ENCODE results near the gene FRMD5. TPM values are rescaled to one million over a fixed set of nuclear protein-coding genes. Genes with fewer than 3 reads are reported as not detected.

The FRMD5 gene
- total RNA-seq, 4 donors from 2014 or later: 0.24 to 0.94 (median 0.67) TPM; not detected in 1

DNA sequence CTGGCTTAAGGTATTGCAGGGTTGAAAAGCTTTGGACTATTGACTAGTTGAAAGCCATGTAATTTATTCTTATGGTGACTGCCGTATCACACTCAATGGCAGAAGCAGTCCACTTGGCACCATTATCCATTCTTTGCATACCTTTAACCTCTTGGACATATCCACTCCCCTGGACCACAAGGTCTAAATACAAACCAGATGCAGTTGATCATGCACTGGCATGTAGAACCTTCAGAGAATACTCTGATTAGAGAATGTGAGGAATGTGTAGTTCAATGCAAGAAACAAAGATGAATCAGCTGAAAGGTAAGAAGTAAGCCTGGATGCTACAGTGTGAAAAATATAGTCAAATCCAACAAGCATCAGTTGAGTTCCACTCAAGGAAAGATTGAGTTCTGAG is 93.1 kb downstream of the FRMD5 start:
- intact Hi-C loops (cut with DNase I): no loop called here

GRCh38 chr15:44101286-44101685 is 93.8 kb downstream of the FRMD5 start:
- no peaks in the 10 kb centered on the region for H3K36me3 ChIP-seq
- no peaks in the 10 kb centered on the region for H3K9me3 ChIP-seq
- peaks cover 6 to 16% of the 10 kb centered on the region in 2 donors for H3K4me1 ChIP-seq
- DNase-seq: no peak
- no peak overlapping the region for H3K4me3 ChIP-seq (replicated peaks in 1 of 3)
- no peak for TF ChIP-seq POLR2A (IDR thresholded peaks at IDR 0.05)
- TF ChIP-seq, protein P1, sequence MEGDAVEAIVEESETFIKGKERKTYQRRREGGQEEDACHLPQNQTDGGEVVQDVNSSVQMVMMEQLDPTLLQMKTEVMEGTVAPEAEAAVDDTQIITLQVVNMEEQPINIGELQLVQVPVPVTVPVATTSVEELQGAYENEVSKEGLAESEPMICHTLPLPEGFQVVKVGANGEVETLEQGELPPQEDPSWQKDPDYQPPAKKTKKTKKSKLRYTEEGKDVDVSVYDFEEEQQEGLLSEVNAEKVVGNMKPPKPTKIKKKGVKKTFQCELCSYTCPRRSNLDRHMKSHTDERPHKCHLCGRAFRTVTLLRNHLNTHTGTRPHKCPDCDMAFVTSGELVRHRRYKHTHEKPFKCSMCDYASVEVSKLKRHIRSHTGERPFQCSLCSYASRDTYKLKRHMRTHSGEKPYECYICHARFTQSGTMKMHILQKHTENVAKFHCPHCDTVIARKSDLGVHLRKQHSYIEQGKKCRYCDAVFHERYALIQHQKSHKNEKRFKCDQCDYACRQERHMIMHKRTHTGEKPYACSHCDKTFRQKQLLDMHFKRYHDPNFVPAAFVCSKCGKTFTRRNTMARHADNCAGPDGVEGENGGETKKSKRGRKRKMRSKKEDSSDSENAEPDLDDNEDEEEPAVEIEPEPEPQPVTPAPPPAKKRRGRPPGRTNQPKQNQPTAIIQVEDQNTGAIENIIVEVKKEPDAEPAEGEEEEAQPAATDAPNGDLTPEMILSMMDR (IDR thresholded peaks at IDR 0.05): no peak
- no peak overlapping the region for H3K27ac ChIP-seq
- intact Hi-C loops (cut with DNase I): no loop called here
- H3K27me3 ChIP-seq: no peaks in the 10 kb centered on the region

More for the DNA sequence above, 93.1 kb downstream of the FRMD5 start:
- Histone ChIP-seq H3K4me3 (replicated peaks in 1 of 3) (no peak overlapping the region), H3K27ac (no peak overlapping the region), H3K4me1 (peaks cover 6 to 16% of the 10 kb centered on the region in 2 donors), H3K36me3 (no peaks in the 10 kb centered on the region), H3K9me3 (no peaks in the 10 kb centered on the region), H3K27me3 (no peaks in the 10 kb centered on the region)
- DNase-seq: no peak
- TF ChIP-seq, protein P1 (IDR thresholded peaks at IDR 0.05): no peak
- TF ChIP-seq POLR2A (IDR thresholded peaks at IDR 0.05): no peak
- 33 to 64% methylated on average over 1 of the region's 1 CpG for WGBS, 2 donors

DNA sequence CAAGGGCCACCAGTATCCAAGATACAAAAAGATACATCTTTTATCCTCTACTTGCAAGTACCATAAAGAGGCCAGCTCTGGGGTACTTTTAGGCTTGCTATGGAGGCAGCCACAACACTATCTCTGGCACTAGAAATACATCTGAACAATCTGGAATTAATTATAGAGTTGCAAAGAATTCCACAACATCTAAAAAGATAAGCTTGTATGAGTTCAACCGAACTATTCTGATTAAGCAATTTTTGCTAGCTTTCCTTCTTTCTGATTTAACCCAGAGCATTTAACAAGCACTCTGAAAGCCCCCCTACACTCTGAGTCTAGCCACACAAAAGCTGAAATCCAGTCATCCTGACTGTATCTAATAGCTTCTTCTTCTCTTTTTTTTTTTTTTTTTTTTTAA is 95.4 kb downstream of the FRMD5 start:
- intact Hi-C loops (cut with DNase I): no loop called here
- no peak for DNase-seq
- H3K4me1 ChIP-seq: peaks cover 6 to 16% of the 10 kb centered on the region in 2 donors
- TF ChIP-seq, protein P1 (IDR thresholded peaks at IDR 0.05): no peak
- no peak for TF ChIP-seq POLR2A (IDR thresholded peaks at IDR 0.05)
- no peaks in the 10 kb centered on the region for H3K27me3 ChIP-seq
- no peaks in the 10 kb centered on the region for H3K9me3 ChIP-seq
- no peak overlapping the region for H3K4me3 ChIP-seq (replicated peaks in 1 of 3)
- WGBS, 2 donors: 72 to 73% methylated on average over 1 of the region's 1 CpG
- no peak overlapping the region for H3K27ac ChIP-seq
- no peaks in the 10 kb centered on the region for H3K36me3 ChIP-seq

DNA sequence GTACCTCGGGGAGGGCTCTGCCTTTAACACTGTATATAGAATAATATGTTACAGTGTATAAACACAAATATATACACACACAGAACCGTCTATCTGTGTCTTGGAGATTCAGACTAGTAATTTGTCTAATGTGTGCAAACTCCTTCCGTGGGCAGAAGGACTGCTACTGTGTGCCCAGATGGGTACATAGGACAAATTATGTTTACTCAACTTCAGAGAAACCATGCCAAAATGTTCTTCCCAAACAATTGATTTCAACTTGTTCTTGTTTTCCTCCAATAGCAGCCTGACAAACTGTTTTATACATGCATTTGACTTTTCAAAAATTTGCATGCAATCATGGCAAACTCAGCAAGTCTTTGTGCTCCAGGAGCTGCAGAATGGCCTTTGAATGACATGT is 97.5 kb downstream of the FRMD5 start:
- H3K27ac ChIP-seq: no peak overlapping the region
- no peaks in the 10 kb centered on the region for H3K9me3 ChIP-seq
- 41 to 54% methylated on average over 3 of the region's 3 CpGs for WGBS, 2 donors
- H3K27me3 ChIP-seq: no peaks in the 10 kb centered on the region
- peaks cover 0 to 8% of the 10 kb centered on the region in 2 donors for H3K4me1 ChIP-seq
- no peak for DNase-seq
- H3K36me3 ChIP-seq: no peaks in the 10 kb centered on the region
- intact Hi-C loops (cut with DNase I): no loop called here
- no peak overlapping the region for H3K4me3 ChIP-seq (replicated peaks in 1 of 3)
- TF ChIP-seq POLR2A (IDR thresholded peaks at IDR 0.05): no peak
- TF ChIP-seq, protein P1 (IDR thresholded peaks at IDR 0.05): no peak

DNA sequence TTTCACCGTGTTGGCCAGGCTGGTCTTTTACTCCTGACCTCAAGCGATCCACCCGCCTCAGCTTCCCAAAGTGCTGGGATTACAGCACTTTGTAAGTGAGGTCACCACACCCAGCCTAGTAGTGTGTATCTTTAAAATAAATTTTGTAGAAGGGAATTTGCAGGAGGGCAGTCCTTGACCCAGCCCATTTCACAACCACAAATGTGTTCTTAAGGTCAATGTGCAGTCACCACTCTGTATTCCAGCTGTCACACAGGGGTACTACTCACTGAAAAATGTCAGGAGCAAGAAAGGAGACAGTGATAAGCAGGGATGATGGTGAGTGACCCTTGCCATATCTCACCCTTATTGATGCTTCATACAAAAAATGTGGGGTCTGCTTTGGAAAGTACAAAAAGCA is 98.5 kb downstream of the FRMD5 start:
- no peaks in the 10 kb centered on the region for H3K27me3 ChIP-seq
- H3K4me1 ChIP-seq: no peaks in the 10 kb centered on the region
- no peaks in the 10 kb centered on the region for H3K36me3 ChIP-seq
- no peak overlapping the region for H3K4me3 ChIP-seq (replicated peaks in 1 of 3)
- intact Hi-C loops (cut with DNase I): no loop called here
- no peaks in the 10 kb centered on the region for H3K9me3 ChIP-seq
- no peak for TF ChIP-seq POLR2A (IDR thresholded peaks at IDR 0.05)
- TF ChIP-seq, protein P1 (IDR thresholded peaks at IDR 0.05): no peak
- no peak overlapping the region for H3K27ac ChIP-seq
- no peak for DNase-seq
- 91 to 92% methylated on average over 3 of the region's 3 CpGs for WGBS, 2 donors
